H9 (cell line): ENCODE data around the gene ENPP1. TPM values are rescaled to one million over a fixed set of nuclear protein-coding genes. Genes with fewer than 3 reads are reported as not detected.

Source experiments
- DNase-seq: peaks from one replicate; pipeline ENCODE4 v3.0.0-alpha.2; 2017
- H2AFZ ChIP-seq: one replicate; pipeline ENCODE4 v1.6.1; 2013; ENCODE audit warnings: mild to moderate bottlenecking, low read length, control low read depth, moderate library complexity
- H2AK5ac ChIP-seq: 2 replicates; pipeline ENCODE4 v1.6.1; 2013; ENCODE audit warnings: low read length, control low read depth, mixed read lengths; ENCODE audit not compliant: insufficient read length
- H2BK120ac ChIP-seq: one replicate; pipeline ENCODE4 v1.6.1; 2013; ENCODE audit warnings: low read depth, mild to moderate bottlenecking, low read length, control low read depth, inconsistent platforms; ENCODE audit not compliant: poor library complexity, severe bottlenecking
- H2BK12ac ChIP-seq: 2 replicates; pipeline ENCODE4 v1.6.1; 2013; ENCODE audit warnings: low read length, control low read depth, mixed read lengths, low read depth; ENCODE audit not compliant: insufficient read length
- H2BK15ac ChIP-seq: 2 replicates; pipeline ENCODE4 v1.6.1; 2013; ENCODE audit warnings: low read depth, low read length, control low read depth
- H2BK20ac ChIP-seq: one replicate; pipeline ENCODE4 v1.6.1; 2013; ENCODE audit warnings: low read depth, mild to moderate bottlenecking, low read length, control low read depth, inconsistent platforms; ENCODE audit not compliant: poor library complexity, severe bottlenecking
- H2BK5ac ChIP-seq: 2 replicates; pipeline ENCODE4 v1.6.1; 2013; ENCODE audit warnings: low read length, control low read depth, mixed read lengths; ENCODE audit not compliant: insufficient read length
- H3K14ac ChIP-seq: 2 replicates; pipeline ENCODE4 v1.6.1; 2013; ENCODE audit warnings: low read length, control low read depth; ENCODE audit not compliant: insufficient read depth
- H3K18ac ChIP-seq: 2 replicates; pipeline ENCODE4 v1.6.1; 2013; ENCODE audit warnings: low read depth, mild to moderate bottlenecking, mixed read lengths, low read length, control low read depth; ENCODE audit not compliant: insufficient read length
- H3K23ac ChIP-seq: 2 replicates; pipeline ENCODE4 v1.6.1; 2013; ENCODE audit warnings: low read length, control low read depth, mixed read lengths, low read depth; ENCODE audit not compliant: insufficient read length
- H3K23me2 ChIP-seq: 2 replicates; pipeline ENCODE4 v1.6.1; 2013; ENCODE audit warnings: low read depth, mild to moderate bottlenecking, mixed read lengths, low read length, control low read depth; ENCODE audit not compliant: insufficient read length, poor library complexity, severe bottlenecking
- H3K27ac ChIP-seq: 2 replicates; pipeline ENCODE4 v1.5.1; 2013; ENCODE audit warnings: low read length, control low read depth, mixed read lengths, low read depth; ENCODE audit not compliant: insufficient read length
- H3K27me3 ChIP-seq: 2 replicates; pipeline ENCODE4 v1.6.1; 2013; ENCODE audit warnings: low read length, control low read depth, inconsistent platforms; ENCODE audit not compliant: insufficient read depth
- H3K4ac ChIP-seq: 2 replicates; pipeline ENCODE4 v1.6.1; 2013; ENCODE audit warnings: low read depth, mild to moderate bottlenecking, control low read depth, inconsistent platforms, low read length, moderate library complexity
- H3K4me1 ChIP-seq: 2 replicates; pipeline ENCODE4 v1.6.1; 2013; ENCODE audit warnings: low read length, control low read depth, inconsistent platforms; ENCODE audit not compliant: insufficient read depth
- H3K4me2 ChIP-seq: 2 replicates; pipeline ENCODE4 v1.6.1; 2013; ENCODE audit warnings: low read length, control low read depth, mixed read lengths; ENCODE audit not compliant: insufficient read length, insufficient read depth
- H3K56ac ChIP-seq: 2 replicates; pipeline ENCODE4 v1.6.1; 2013; ENCODE audit warnings: low read depth, mild to moderate bottlenecking, mixed read lengths, low read length, control low read depth; ENCODE audit not compliant: insufficient read length
- H3K79me1 ChIP-seq: 2 replicates; pipeline ENCODE4 v1.6.1; 2013; ENCODE audit warnings: low read depth, mild to moderate bottlenecking, moderate library complexity, low read length, control low read depth, inconsistent platforms; ENCODE audit not compliant: insufficient read depth, poor library complexity, severe bottlenecking
- H3K79me2 ChIP-seq: 2 replicates; pipeline ENCODE4 v1.6.1; 2013; ENCODE audit warnings: low read length, control low read depth, inconsistent platforms; ENCODE audit not compliant: insufficient read depth
- H3K9ac ChIP-seq: 2 replicates; pipeline ENCODE4 v1.6.1; 2013; ENCODE audit warnings: low read length, control low read depth, mixed read lengths; ENCODE audit not compliant: insufficient read length; ENCODE audit errors: extremely low read depth
- H3K9me3 ChIP-seq: one replicate; pipeline ENCODE4 v1.6.1; 2013; ENCODE audit warnings: low read depth, low read length, inconsistent platforms; ENCODE audit not compliant: control insufficient read depth
- H3T11ph ChIP-seq: one replicate; pipeline ENCODE4 v1.6.1; 2013; ENCODE audit warnings: mild to moderate bottlenecking, low read length, control low read depth, inconsistent platforms
- H4K20me1 ChIP-seq: one replicate; pipeline ENCODE4 v1.6.1; 2013; ENCODE audit not compliant: control insufficient read depth, insufficient read length, insufficient read depth
- H4K5ac ChIP-seq: 2 replicates; pipeline ENCODE4 v1.6.1; 2013; ENCODE audit warnings: low read depth, mild to moderate bottlenecking, mixed read lengths, low read length, control low read depth; ENCODE audit not compliant: insufficient read length
- H4K8ac ChIP-seq: replicated peaks from 2 replicates; pipeline ENCODE4 v1.6.1; 2013; ENCODE audit warnings: low read length, control low read depth, mixed read lengths, low read depth; ENCODE audit not compliant: insufficient read length
- H4K91ac ChIP-seq: 2 replicates; pipeline ENCODE4 v1.6.1; 2013; ENCODE audit warnings: low read depth, mild to moderate bottlenecking, moderate library complexity, mixed read lengths, low read length, control low read depth; ENCODE audit not compliant: insufficient read length
- H3K27ac Mint-ChIP-seq, 3 experiments: 2 replicates in 2 of 3; 3 replicates in 1 of 3; pipeline ENCODE4 v1.8.0; 2020 to 2021; ENCODE audit warnings: mixed read lengths in 3 of 3, mild to moderate bottlenecking in 1 of 3, moderate library complexity in 1 of 3
- H3K27me3 Mint-ChIP-seq: 2 replicates; pipeline ENCODE4 v1.8.0; 2021; ENCODE audit warnings: low read depth, mild to moderate bottlenecking, moderate library complexity, mixed read lengths
- H3K36me3 Mint-ChIP-seq, 3 experiments: 2 replicates in 2 of 3; 3 replicates in 1 of 3; pipeline ENCODE4 v1.8.0; 2020 to 2021; ENCODE audit warnings: low read depth in 3 of 3, mixed read lengths in 3 of 3; ENCODE audit not compliant: insufficient read depth in 1 of 3
- H3K4me1 Mint-ChIP-seq, 2 experiments: 2 replicates each; pipeline ENCODE4 v1.8.0; 2020; ENCODE audit warnings: mixed read lengths in 2 of 2
- H3K4me3 Mint-ChIP-seq, 2 experiments: 2 replicates in 1 of 2; 3 replicates in 1 of 2; pipeline ENCODE4 v1.8.0; 2020 to 2021; ENCODE audit warnings: mild to moderate bottlenecking in 2 of 2, mixed read lengths in 2 of 2, moderate library complexity in 1 of 2
- H3K9me3 Mint-ChIP-seq, 2 experiments: 2 replicates in 1 of 2; 3 replicates in 1 of 2; pipeline ENCODE4 v1.8.0; 2020; ENCODE audit warnings: mild to moderate bottlenecking in 2 of 2, mixed read lengths in 2 of 2, moderate library complexity in 1 of 2
- CTCF ChIP-seq: fragments of 200-600 bp; sonication (generic); conservative IDR thresholded peaks from 3 replicates; pipeline ENCODE4 v1.8.0; 2021; ENCODE audit warnings: antibody characterized with exemption, mild to moderate bottlenecking
- WGBS: extraction: QIAGEN DNeasy Blood & Tissue Kit; methylation state at CpG from one replicate; pipeline ENCODE4 v1.1.7; 2013; ENCODE audit warnings: missing lambda C conversion rate, low lambda C conversion rate, mixed read lengths; ENCODE audit not compliant: insufficient read length; ENCODE audit errors: extremely low coverage; 5-methylcytosine and 5-hydroxymethylcytosine counted together
- total RNA-seq: library from RNA; stranded (reverse); gene quantifications from 2 replicates; pipeline ENCODE4 v1.2.1, GENCODE V29; 2021

Gene ENPP1
- total RNA-seq, 1 experiment from 2014 or later, result 22.5 TPM

GRCh38 chr6:131914234-131914633 lies 106.4 kb downstream of the ENPP1 start:
- H3K27me3 Mint-ChIP-seq, result peaks cover 1% of the 10 kb centered on the region; the same call in 1 of the 2 replicates

More at GRCh38 chr6:131914234-131914633, 106.4 kb downstream of the ENPP1 start:
- H3K4me2 ChIP-seq, result no peak overlapping the region
- H3K4me1 Mint-ChIP-seq, result peaks cover 0 to 22% of the 10 kb centered on the region in 2 experiments; a peak in 2 of 4 replicates
- H4K8ac ChIP-seq, result no peak overlapping the region
- no peak overlapping the region for H3K4me3 Mint-ChIP-seq
- H3K27ac ChIP-seq, result no peak overlapping the region
- no peak overlapping the region for H3T11ph ChIP-seq
- no peak overlapping the region for H3K56ac ChIP-seq
- H3K23me2 ChIP-seq, result no peaks in the 10 kb centered on the region
- H4K20me1 ChIP-seq, result no peaks in the 10 kb centered on the region
- peaks cover 13 to 40% of the 10 kb centered on the region in 2 experiments; a peak in 4 of 5 replicates for H3K9me3 Mint-ChIP-seq
- no CpG with 5 or more reads among the region's 1 CpG for WGBS
- no peak overlapping the region for H2BK12ac ChIP-seq
- no peaks in the 10 kb centered on the region for H3K79me2 ChIP-seq
- TF ChIP-seq CTCF, result no peak
- no peak overlapping the region for H3K18ac ChIP-seq
- no peak overlapping the region for H4K5ac ChIP-seq
- no peak overlapping the region for H4K91ac ChIP-seq
- no peak overlapping the region for H3K27ac Mint-ChIP-seq
- H3K36me3 Mint-ChIP-seq, result peaks cover 36 to 94% (median 81%) of the 10 kb centered on the region in 3 experiments
- H3K14ac ChIP-seq, result no peak overlapping the region
- no peak overlapping the region for H2AK5ac ChIP-seq
- no peak overlapping the region for H2BK120ac ChIP-seq
- no peak overlapping the region for H3K9ac ChIP-seq
- no peak overlapping the region for H2BK20ac ChIP-seq
- DNase-seq, result no peak
- no peaks in the 10 kb centered on the region for H3K27me3 ChIP-seq
- H2BK5ac ChIP-seq, result no peak overlapping the region
- H2AFZ ChIP-seq, result no peak overlapping the region
- peaks cover 15% of the 10 kb centered on the region for H3K9me3 ChIP-seq
- H3K4me1 ChIP-seq, result peaks cover 3% of the 10 kb centered on the region; the same call in 1 of the 2 replicates
- no peak overlapping the region for H3K4ac ChIP-seq
- H2BK15ac ChIP-seq, result no peak overlapping the region
- no peaks in the 10 kb centered on the region for H3K79me1 ChIP-seq
- no peak overlapping the region for H3K23ac ChIP-seq
